HL-60 (cell line): ENCODE data around the gene SHLD3.

Source experiments
- GABPA ChIP-seq: IDR thresholded peaks from 2 replicates; pipeline ENCODE4 v1.6.1; 2012; ENCODE audit warnings: low read depth
- POLR2AphosphoS5 ChIP-seq: IDR thresholded peaks from 2 replicates; pipeline ENCODE4 v1.6.1; 2012; ENCODE audit warnings: low read depth
- SPI1 ChIP-seq: IDR thresholded peaks from 2 replicates; pipeline ENCODE4 v1.6.1; 2012; ENCODE audit warnings: low read depth, mild to moderate bottlenecking, borderline replicate concordance
- TF ChIP-seq, protein P1 (sequence below): IDR thresholded peaks from one replicate; pipeline ENCODE4 v1.5.1; 2011; ENCODE audit warnings: low read length, control low read depth, inconsistent platforms; ENCODE audit not compliant: insufficient read depth
- TF ChIP-seq, protein P2 (sequence below): IDR thresholded peaks from 2 replicates; pipeline ENCODE4 v1.6.1; 2012; ENCODE audit warnings: low read depth; ENCODE audit not compliant: insufficient replicate concordance

DNA sequence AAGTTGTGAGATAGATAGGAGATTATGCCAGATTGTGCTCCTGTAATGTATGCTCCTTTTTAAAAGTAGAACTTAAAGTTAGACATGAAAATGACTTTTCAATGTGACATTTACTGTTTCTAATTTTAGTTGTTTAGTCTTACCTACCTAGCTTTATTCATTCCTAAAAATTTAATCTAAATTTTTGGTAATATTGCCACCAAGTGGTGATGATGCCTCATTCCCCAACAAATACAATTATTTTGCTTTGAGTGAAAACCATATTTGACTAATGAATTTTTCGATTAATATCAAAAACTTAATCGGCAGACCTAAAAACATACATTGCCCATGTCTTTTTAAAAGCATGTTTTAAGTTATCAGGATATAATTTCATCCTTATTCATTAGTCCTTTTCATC, 36.1 kb upstream of the SHLD3 start:
- TF ChIP-seq, protein P1, sequence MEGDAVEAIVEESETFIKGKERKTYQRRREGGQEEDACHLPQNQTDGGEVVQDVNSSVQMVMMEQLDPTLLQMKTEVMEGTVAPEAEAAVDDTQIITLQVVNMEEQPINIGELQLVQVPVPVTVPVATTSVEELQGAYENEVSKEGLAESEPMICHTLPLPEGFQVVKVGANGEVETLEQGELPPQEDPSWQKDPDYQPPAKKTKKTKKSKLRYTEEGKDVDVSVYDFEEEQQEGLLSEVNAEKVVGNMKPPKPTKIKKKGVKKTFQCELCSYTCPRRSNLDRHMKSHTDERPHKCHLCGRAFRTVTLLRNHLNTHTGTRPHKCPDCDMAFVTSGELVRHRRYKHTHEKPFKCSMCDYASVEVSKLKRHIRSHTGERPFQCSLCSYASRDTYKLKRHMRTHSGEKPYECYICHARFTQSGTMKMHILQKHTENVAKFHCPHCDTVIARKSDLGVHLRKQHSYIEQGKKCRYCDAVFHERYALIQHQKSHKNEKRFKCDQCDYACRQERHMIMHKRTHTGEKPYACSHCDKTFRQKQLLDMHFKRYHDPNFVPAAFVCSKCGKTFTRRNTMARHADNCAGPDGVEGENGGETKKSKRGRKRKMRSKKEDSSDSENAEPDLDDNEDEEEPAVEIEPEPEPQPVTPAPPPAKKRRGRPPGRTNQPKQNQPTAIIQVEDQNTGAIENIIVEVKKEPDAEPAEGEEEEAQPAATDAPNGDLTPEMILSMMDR = no peak
- TF ChIP-seq POLR2AphosphoS5 = no peak
- TF ChIP-seq, protein P2, sequence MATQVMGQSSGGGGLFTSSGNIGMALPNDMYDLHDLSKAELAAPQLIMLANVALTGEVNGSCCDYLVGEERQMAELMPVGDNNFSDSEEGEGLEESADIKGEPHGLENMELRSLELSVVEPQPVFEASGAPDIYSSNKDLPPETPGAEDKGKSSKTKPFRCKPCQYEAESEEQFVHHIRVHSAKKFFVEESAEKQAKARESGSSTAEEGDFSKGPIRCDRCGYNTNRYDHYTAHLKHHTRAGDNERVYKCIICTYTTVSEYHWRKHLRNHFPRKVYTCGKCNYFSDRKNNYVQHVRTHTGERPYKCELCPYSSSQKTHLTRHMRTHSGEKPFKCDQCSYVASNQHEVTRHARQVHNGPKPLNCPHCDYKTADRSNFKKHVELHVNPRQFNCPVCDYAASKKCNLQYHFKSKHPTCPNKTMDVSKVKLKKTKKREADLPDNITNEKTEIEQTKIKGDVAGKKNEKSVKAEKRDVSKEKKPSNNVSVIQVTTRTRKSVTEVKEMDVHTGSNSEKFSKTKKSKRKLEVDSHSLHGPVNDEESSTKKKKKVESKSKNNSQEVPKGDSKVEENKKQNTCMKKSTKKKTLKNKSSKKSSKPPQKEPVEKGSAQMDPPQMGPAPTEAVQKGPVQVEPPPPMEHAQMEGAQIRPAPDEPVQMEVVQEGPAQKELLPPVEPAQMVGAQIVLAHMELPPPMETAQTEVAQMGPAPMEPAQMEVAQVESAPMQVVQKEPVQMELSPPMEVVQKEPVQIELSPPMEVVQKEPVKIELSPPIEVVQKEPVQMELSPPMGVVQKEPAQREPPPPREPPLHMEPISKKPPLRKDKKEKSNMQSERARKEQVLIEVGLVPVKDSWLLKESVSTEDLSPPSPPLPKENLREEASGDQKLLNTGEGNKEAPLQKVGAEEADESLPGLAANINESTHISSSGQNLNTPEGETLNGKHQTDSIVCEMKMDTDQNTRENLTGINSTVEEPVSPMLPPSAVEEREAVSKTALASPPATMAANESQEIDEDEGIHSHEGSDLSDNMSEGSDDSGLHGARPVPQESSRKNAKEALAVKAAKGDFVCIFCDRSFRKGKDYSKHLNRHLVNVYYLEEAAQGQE = no peak
- TF ChIP-seq SPI1 = no peak
- TF ChIP-seq GABPA = no peak
